ENCODE measurements around the gene INPP5F.

The INPP5F gene

GRCh38 chr10:119737039-119737663 is 11.3 kb downstream of the INPP5F start:
- DNase-seq (ENCODE audit: low read depth in 1 of 2, low spot score in 1 of 2): no peak
- TF ChIP-seq SPI1 (IDR thresholded peaks at IDR 0.05; ENCODE audit: borderline replicate concordance, low read depth): no peak
- no peak for TF ChIP-seq REST (IDR thresholded peaks at IDR 0.05; ENCODE audit: insufficient replicate concordance, low read depth)
- no peak for TF ChIP-seq POLR2AphosphoS5 (IDR thresholded peaks at IDR 0.05; ENCODE audit: low read depth)
- TF ChIP-seq GABPA (IDR thresholded peaks at IDR 0.05; ENCODE audit: low read depth): no peak
- TF ChIP-seq, protein P1, sequence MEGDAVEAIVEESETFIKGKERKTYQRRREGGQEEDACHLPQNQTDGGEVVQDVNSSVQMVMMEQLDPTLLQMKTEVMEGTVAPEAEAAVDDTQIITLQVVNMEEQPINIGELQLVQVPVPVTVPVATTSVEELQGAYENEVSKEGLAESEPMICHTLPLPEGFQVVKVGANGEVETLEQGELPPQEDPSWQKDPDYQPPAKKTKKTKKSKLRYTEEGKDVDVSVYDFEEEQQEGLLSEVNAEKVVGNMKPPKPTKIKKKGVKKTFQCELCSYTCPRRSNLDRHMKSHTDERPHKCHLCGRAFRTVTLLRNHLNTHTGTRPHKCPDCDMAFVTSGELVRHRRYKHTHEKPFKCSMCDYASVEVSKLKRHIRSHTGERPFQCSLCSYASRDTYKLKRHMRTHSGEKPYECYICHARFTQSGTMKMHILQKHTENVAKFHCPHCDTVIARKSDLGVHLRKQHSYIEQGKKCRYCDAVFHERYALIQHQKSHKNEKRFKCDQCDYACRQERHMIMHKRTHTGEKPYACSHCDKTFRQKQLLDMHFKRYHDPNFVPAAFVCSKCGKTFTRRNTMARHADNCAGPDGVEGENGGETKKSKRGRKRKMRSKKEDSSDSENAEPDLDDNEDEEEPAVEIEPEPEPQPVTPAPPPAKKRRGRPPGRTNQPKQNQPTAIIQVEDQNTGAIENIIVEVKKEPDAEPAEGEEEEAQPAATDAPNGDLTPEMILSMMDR (IDR thresholded peaks at IDR 0.05; ENCODE audit: insufficient read depth, low read length): no peak
- Histone ChIP-seq H3K4me3 (replicated peaks; ENCODE audit: insufficient read depth, low read length) (no peak overlapping the region), H3K27me3 (ENCODE audit: insufficient read depth, poor library complexity, severe bottlenecking) (no peaks in the 10 kb centered on the region), H3K27ac (replicated peaks) (no peak overlapping the region)

DNA sequence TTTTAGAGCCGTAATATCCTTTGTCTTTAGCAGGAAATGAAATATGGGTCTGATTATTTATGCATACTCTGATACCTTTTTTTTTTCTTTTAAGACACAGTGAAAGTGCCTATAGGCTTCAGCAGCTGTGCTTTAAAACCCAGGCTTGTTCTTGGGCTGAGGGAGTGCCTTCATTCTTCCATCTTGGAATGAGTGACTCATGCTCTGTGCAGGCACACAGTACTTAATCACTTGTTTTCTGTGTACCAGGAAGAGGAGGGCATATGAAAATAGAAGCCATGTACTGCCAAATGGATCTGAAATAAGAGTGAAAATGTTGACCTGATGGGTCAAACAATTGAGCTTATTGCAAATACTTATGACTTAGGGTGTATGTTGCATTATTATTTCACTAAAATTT is 12.0 kb downstream of the INPP5F start:
- no peak for DNase-seq (ENCODE audit: low read depth in 1 of 2, low spot score in 1 of 2)
- H3K27ac ChIP-seq (replicated peaks): no peak overlapping the region

DNA sequence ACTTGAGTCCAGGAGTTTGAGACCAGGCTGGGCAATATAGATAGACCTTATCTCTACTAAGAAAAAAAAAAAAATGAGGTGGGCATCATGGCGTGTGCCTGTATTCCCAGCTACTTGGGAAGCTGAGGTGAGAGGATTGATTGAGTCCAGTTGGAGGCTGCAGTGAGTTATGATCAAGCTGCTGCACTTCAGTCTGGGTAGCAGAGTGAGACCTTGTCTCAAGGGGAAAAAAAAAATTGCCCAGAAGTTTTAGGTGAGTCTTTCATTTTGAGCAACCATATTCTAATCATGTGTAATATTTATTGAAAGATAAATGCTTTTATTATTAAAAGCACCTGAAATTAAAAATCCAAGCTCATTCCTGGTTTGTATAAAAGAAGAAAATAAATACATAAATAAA is 13.1 kb downstream of the INPP5F start:
- no peak overlapping the region for H3K27ac ChIP-seq (replicated peaks)
- TF ChIP-seq GABPA (IDR thresholded peaks at IDR 0.05; ENCODE audit: low read depth): no peak
- TF ChIP-seq, protein P1 (IDR thresholded peaks at IDR 0.05; ENCODE audit: insufficient read depth, low read length): no peak
- no peak for TF ChIP-seq REST (IDR thresholded peaks at IDR 0.05; ENCODE audit: insufficient replicate concordance, low read depth)
- no peak for TF ChIP-seq POLR2AphosphoS5 (IDR thresholded peaks at IDR 0.05; ENCODE audit: low read depth)
- TF ChIP-seq SPI1 (IDR thresholded peaks at IDR 0.05; ENCODE audit: borderline replicate concordance, low read depth): no peak
- no peak for DNase-seq (ENCODE audit: low read depth in 1 of 2, low spot score in 1 of 2)
- H3K4me3 ChIP-seq (replicated peaks; ENCODE audit: insufficient read depth, low read length): no peak overlapping the region
- no peaks in the 10 kb centered on the region for H3K27me3 ChIP-seq (ENCODE audit: insufficient read depth, poor library complexity, severe bottlenecking)

More for the DNA sequence above, 12.0 kb downstream of the INPP5F start:
- TF ChIP-seq SPI1 (IDR thresholded peaks at IDR 0.05; ENCODE audit: borderline replicate concordance, low read depth): no peak
- no peak for TF ChIP-seq POLR2AphosphoS5 (IDR thresholded peaks at IDR 0.05; ENCODE audit: low read depth)
- TF ChIP-seq REST (IDR thresholded peaks at IDR 0.05; ENCODE audit: insufficient replicate concordance, low read depth): no peak
- TF ChIP-seq, protein P1 (IDR thresholded peaks at IDR 0.05; ENCODE audit: insufficient read depth, low read length): no peak
- TF ChIP-seq GABPA (IDR thresholded peaks at IDR 0.05; ENCODE audit: low read depth): no peak
- Histone ChIP-seq H3K4me3 (replicated peaks; ENCODE audit: insufficient read depth, low read length) (no peak overlapping the region), H3K27me3 (ENCODE audit: insufficient read depth, poor library complexity, severe bottlenecking) (no peaks in the 10 kb centered on the region)

Measured in HL-60 (cell line).